Panc1 (cell line): Measurements from ENCODE around the gene FRMPD3. TPM values are rescaled to one million over a fixed set of nuclear protein-coding genes. Genes with fewer than 3 reads are reported as not detected.

Experiments used
- ATAC-seq: fragments of 200-7000 bp; cut with Tn5 transposase; 2 replicates; pipeline ENCODE4 v1.9.1; 2020; ENCODE audit warnings: mild to moderate bottlenecking, moderate library complexity
- BruUV-seq: library from RNA; stranded (reverse); fragments of 400-500 nt; replicated peaks from 2 replicates; lab custom pipeline; 2021; lab: Mats Ljungman, UMichigan
- CTCF ChIA-PET: fragments of 300-600 bp; sonication (Branson Sonifier 250); formaldehyde crosslinking; loops from one replicate; lab custom pipeline; 2022; ENCODE audit warnings: antibody characterized with exemption; lab: Charles Lee
- POLR2A ChIA-PET: fragments of 300-600 bp; sonication (Branson Sonifier 250); formaldehyde crosslinking; loops from one replicate; lab custom pipeline; 2022; ENCODE audit warnings: antibody characterized with exemption; lab: Charles Lee
- DNase-seq: peaks from one replicate; pipeline ENCODE4 v3.0.0-alpha.2; 2010; ENCODE audit warnings: low read depth, low spot score
- H3K27ac ChIP-seq: 2 replicates; pipeline ENCODE4 v1.5.1; 2011; ENCODE audit warnings: mild to moderate bottlenecking, low read length, inconsistent platforms
- H3K27me3 ChIP-seq: fragments of 200-500 bp; sonication (Bioruptor generic); 2 replicates; pipeline ENCODE4 v1.6.0; 2014; ENCODE audit warnings: low read length, inconsistent platforms; ENCODE audit not compliant: control insufficient read depth, insufficient read depth
- H3K36me3 ChIP-seq: fragments of 200-500 bp; sonication (Bioruptor generic); 2 replicates; pipeline ENCODE4 v1.5.1; 2014; ENCODE audit warnings: inconsistent platforms, mild to moderate bottlenecking, low read length, moderate library complexity; ENCODE audit not compliant: control insufficient read depth, insufficient read depth
- H3K4me1 ChIP-seq: 2 replicates; pipeline ENCODE4 v1.5.1; 2011; ENCODE audit warnings: inconsistent platforms, mild to moderate bottlenecking, low read length, moderate library complexity; ENCODE audit not compliant: control insufficient read depth, insufficient read depth
- H3K4me3 ChIP-seq, 2 experiments: 2 replicates each; pipeline ENCODE4 v1.5.1; 2011 to 2012; ENCODE audit warnings: low read depth in 2 of 2, low read length in 2 of 2, mild to moderate bottlenecking in 2 of 2, inconsistent platforms in 1 of 2, moderate library complexity in 1 of 2
- H3K9me3 ChIP-seq: fragments of 200-500 bp; sonication (Bioruptor generic); 2 replicates; pipeline ENCODE4 v1.5.1; 2014; ENCODE audit warnings: low read depth, mild to moderate bottlenecking, inconsistent platforms, low read length, moderate library complexity; ENCODE audit not compliant: control insufficient read depth, insufficient read depth
- CTCF ChIP-seq: fragments of 450-650 bp; IDR thresholded peaks from 2 replicates; pipeline ENCODE4 v1.5.1; 2017; ENCODE audit warnings: mild to moderate bottlenecking
- POLR2AphosphoS5 ChIP-seq: IDR thresholded peaks from 2 replicates; pipeline ENCODE4 v1.6.1; 2012; ENCODE audit warnings: mild to moderate bottlenecking, low read depth, low read length, moderate library complexity
- SIN3A ChIP-seq: IDR thresholded peaks from 2 replicates; pipeline ENCODE4 v1.6.1; 2012; ENCODE audit warnings: low read depth, mild to moderate bottlenecking, low read length, moderate library complexity, borderline replicate concordance; ENCODE audit not compliant: insufficient read depth
- TCF7L2 ChIP-seq: IDR thresholded peaks from 2 replicates; pipeline ENCODE4 v1.6.1; 2011; ENCODE audit warnings: mild to moderate bottlenecking, low read depth, low read length, inconsistent platforms
- in situ Hi-C: cut with HindIII; loops from 2 replicates; pipeline ENCODE4 v1.10.0; 2016; ENCODE audit warnings: low sequenced_read_pairs, low pct_unique_long_range_greater_than_20kb
- intact Hi-C: fragments of 100-400 bp; cut with micrococcal nuclease; formaldehyde crosslinking; loops from one replicate; pipeline ENCODE4 v1.10.0; 2022; ENCODE audit not compliant: unreplicated experiment
- total RNA-seq: library from RNA; stranded (reverse); gene quantifications from one replicate; pipeline ENCODE4 v1.2.1, GENCODE V29; 2021; ENCODE audit not compliant: unreplicated experiment
- TF ChIP-seq, protein P1 (sequence below), 2 experiments: IDR thresholded peaks; 2 replicates each; pipeline ENCODE4 v1.6.1; 2011 to 2012; ENCODE audit warnings: low read depth in 2 of 2, control low read depth in 1 of 2, low read length in 1 of 2, mild to moderate bottlenecking in 1 of 2, moderate library complexity in 1 of 2; ENCODE audit not compliant: insufficient read depth in 1 of 2

Gene FRMPD3
- total RNA-seq, 1 experiment from 2014 or later, result 0.31 TPM

DNA sequence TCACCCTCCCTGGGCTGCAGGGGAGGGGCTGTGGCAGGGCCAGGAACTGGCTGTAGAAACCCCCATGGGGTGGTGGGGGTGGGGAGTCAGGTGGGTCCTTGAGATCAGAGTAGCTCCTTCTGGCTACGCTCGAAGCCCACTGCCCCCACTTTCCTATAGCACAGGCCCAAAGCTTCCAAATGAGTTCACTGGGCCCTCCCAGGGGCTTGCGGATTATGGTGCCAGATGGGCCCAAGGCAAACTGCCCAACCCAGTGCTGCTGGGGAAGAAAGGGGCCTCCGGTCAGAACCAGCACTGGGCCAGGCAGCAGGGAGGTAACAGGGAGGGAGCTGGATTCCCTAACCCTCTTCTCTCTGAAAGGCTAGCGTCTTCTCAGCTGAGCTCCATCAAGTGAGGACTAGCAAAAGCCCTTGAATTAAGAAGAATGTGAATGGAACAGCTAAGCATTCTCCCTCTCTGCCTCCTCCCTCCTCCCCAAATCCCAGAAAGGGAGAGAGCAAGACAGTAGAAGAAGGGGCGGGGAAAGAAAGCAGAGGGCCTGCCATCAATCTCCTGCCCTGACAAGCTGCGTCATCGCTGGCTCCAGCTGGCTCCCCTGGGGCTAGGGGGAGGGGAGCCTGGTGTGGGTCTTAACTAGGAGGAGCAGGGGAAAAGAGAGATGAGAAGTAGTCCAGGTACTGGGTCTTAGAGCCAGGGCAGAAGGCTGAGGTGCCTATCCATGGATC, 34.7 kb downstream of the FRMPD3 start:
- Histone ChIP-seq H3K27ac (no peak overlapping the region), H3K9me3 (no peaks in the 10 kb centered on the region), H3K36me3 (no peaks in the 10 kb centered on the region), H3K4me1 (no peaks in the 10 kb centered on the region), H3K4me3 (no peak overlapping the region), H3K27me3 (peaks cover 3% of the 10 kb centered on the region)
- intact Hi-C loops, result no loop called here
- ATAC-seq (no peak), DNase-seq (no peak)
- in situ Hi-C loops, result no loop called here
- POLR2A ChIA-PET, result no interaction called here
- no peak for TF ChIP-seq POLR2AphosphoS5
- TF ChIP-seq SIN3A, result no peak
- TF ChIP-seq CTCF, result no peak
- no peak for TF ChIP-seq TCF7L2
- TF ChIP-seq, protein P1, sequence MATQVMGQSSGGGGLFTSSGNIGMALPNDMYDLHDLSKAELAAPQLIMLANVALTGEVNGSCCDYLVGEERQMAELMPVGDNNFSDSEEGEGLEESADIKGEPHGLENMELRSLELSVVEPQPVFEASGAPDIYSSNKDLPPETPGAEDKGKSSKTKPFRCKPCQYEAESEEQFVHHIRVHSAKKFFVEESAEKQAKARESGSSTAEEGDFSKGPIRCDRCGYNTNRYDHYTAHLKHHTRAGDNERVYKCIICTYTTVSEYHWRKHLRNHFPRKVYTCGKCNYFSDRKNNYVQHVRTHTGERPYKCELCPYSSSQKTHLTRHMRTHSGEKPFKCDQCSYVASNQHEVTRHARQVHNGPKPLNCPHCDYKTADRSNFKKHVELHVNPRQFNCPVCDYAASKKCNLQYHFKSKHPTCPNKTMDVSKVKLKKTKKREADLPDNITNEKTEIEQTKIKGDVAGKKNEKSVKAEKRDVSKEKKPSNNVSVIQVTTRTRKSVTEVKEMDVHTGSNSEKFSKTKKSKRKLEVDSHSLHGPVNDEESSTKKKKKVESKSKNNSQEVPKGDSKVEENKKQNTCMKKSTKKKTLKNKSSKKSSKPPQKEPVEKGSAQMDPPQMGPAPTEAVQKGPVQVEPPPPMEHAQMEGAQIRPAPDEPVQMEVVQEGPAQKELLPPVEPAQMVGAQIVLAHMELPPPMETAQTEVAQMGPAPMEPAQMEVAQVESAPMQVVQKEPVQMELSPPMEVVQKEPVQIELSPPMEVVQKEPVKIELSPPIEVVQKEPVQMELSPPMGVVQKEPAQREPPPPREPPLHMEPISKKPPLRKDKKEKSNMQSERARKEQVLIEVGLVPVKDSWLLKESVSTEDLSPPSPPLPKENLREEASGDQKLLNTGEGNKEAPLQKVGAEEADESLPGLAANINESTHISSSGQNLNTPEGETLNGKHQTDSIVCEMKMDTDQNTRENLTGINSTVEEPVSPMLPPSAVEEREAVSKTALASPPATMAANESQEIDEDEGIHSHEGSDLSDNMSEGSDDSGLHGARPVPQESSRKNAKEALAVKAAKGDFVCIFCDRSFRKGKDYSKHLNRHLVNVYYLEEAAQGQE (IDR thresholded peaks at IDR 0.05; ENCODE audit: insufficient read depth in 1 of 2, low read depth in 2 of 2, low read length in 1 of 2), result no peak
- CTCF ChIA-PET, result no interaction called here
- no TSS peak for BruUV-seq

DNA sequence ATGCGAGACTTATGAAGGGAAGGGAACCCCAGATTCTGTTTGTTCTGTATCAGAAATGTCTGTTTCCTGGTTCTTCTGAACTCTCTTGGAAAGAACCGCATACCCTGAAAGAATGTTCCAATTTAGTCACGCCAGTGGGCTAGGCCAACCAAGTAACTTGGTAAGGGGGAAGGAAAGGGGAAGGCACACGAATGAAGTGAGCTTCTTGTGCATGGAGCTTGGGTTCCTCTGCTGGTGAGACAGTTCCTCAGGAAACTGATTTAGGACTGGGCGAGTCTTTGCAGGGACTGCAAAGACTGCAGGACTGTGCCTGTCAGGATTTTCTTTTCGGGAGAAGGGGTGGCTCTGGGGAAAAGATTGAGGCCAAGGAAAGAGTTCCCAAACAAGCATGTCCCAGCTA, 35.6 kb downstream of the FRMPD3 start:
- BruUV-seq, result no TSS peak
- POLR2A ChIA-PET, result no interaction called here
- TF ChIP-seq, protein P1 (IDR thresholded peaks at IDR 0.05; ENCODE audit: insufficient read depth in 1 of 2, low read depth in 2 of 2, low read length in 1 of 2), result no peak
- peak; percentile 36; the same call in 1 of the 2 replicates for TF ChIP-seq CTCF
- Histone ChIP-seq H3K27ac (no peak overlapping the region), H3K36me3 (no peaks in the 10 kb centered on the region), H3K9me3 (no peaks in the 10 kb centered on the region), H3K27me3 (peaks cover 2% of the 10 kb centered on the region), H3K4me3 (no peak overlapping the region), H3K4me1 (no peaks in the 10 kb centered on the region)
- CTCF ChIA-PET, result no interaction called here
- intact Hi-C loops, result no loop called here
- DNase-seq (no peak), ATAC-seq (no peak)
- in situ Hi-C loops, result no loop called here
